ENCODE measurements around the gene CENPW. TPM values are rescaled to one million over a fixed set of nuclear protein-coding genes. Genes with fewer than 3 reads are reported as not detected.

CENPW gene
- total RNA-seq, 4 donors from 2014 or later, result 0.83 to 4.2 (median 1.7) TPM; not detected in 1

DNA sequence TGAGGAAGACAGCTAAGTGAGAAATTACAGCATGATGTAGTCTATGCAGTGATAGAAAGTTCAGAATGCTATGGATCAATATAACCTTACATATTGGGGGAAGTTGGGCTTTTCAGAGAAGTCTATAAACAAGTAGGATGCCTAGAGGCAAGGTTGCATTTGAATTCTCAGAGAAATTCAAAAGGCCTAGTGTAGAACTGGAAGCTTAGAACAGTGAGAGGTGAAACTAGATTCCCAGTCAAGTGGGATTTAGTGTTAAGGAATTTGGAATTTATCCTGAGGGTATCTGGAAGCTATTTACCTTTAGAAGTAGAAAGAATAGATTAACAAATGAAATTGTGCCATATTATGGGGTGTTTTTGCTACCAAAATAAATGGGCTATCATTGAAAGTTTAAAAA lies 4.3 kb downstream of the CENPW start:
- H3K27ac ChIP-seq (replicated peaks in 1 of 4), result no peak overlapping the region
- no peaks in the 10 kb centered on the region for H3K9me3 ChIP-seq
- no peaks in the 10 kb centered on the region for H3K36me3 ChIP-seq
- H3K4me3 ChIP-seq, result no peak overlapping the region
- intact Hi-C loops (cut with DNase I), result no loop called here
- H3K27me3 ChIP-seq, result no peaks in the 10 kb centered on the region
- no peak for TF ChIP-seq POLR2A (IDR thresholded peaks at IDR 0.05; ENCODE audit: low read depth)
- TF ChIP-seq, protein P1, sequence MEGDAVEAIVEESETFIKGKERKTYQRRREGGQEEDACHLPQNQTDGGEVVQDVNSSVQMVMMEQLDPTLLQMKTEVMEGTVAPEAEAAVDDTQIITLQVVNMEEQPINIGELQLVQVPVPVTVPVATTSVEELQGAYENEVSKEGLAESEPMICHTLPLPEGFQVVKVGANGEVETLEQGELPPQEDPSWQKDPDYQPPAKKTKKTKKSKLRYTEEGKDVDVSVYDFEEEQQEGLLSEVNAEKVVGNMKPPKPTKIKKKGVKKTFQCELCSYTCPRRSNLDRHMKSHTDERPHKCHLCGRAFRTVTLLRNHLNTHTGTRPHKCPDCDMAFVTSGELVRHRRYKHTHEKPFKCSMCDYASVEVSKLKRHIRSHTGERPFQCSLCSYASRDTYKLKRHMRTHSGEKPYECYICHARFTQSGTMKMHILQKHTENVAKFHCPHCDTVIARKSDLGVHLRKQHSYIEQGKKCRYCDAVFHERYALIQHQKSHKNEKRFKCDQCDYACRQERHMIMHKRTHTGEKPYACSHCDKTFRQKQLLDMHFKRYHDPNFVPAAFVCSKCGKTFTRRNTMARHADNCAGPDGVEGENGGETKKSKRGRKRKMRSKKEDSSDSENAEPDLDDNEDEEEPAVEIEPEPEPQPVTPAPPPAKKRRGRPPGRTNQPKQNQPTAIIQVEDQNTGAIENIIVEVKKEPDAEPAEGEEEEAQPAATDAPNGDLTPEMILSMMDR (IDR thresholded peaks at IDR 0.05), result no peak
- TF ChIP-seq POLR2AphosphoS5 (IDR thresholded peaks at IDR 0.05), result no peak
- no peak for TF ChIP-seq EP300 (IDR thresholded peaks at IDR 0.05)
- peaks cover 5 to 16% (median 13%) of the 10 kb centered on the region in 4 donors for H3K4me1 ChIP-seq
- DNase-seq (ENCODE audit: extremely low spot score), result no peak

DNA sequence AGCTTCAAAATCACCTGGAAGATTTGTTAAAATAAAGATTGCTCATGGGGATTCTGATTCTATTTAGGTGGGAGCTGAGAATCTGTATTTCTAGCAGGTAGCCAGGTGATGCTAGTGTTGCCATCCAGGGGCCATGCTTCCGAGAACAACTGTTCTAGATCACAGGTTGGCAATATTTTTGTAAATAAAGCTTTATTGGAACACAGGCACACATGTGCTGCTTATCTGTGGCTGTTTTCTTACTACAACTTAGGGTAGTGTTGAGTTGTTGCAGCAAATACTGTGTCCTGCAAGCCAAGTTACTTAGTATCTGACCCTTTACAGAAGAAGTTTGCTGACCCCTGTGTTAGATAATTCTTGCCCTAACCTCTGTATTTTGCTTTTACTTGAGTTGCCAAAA lies 12.0 kb downstream of the CENPW start:
- DNase-seq (ENCODE audit: extremely low spot score), result no peak
- no peaks in the 10 kb centered on the region for H3K27me3 ChIP-seq
- WGBS, result 92% methylated on average over 1 of the region's 1 CpG

DNA sequence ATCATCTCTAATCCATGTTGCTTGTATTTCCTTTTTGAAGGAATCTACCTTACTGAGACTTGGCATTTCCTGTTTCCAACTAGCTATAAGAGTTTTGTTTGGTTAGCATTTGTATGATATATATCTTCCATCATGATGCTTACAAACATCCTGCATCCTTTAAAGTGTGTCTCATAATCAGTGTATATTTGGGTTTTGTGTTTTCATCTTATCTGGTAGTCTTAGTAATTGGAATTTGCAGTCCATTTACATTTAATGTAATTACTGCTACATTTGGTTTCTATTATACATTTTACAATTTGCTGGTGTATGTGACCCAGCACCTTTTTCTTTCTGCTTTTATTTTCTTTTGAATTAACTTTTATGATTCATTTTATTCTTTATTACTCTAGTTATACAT lies 12.6 kb downstream of the CENPW start:
- no peak for DNase-seq (ENCODE audit: extremely low spot score)
- Histone ChIP-seq H3K27me3 (no peaks in the 10 kb centered on the region), H3K4me1 (no peaks in the 10 kb centered on the region), H3K9me3 (peaks cover 0 to 11% (median 0%) of the 10 kb centered on the region in 4 donors), H3K27ac (replicated peaks in 1 of 4) (no peak overlapping the region), H3K36me3 (peaks cover 0 to 5% (median 2%) of the 10 kb centered on the region in 4 donors), H3K4me3 (no peak overlapping the region)
- TF ChIP-seq EP300 (IDR thresholded peaks at IDR 0.05) (no peak), POLR2A (IDR thresholded peaks at IDR 0.05; ENCODE audit: low read depth) (no peak), POLR2AphosphoS5 (IDR thresholded peaks at IDR 0.05) (no peak)
- TF ChIP-seq, protein P1 (IDR thresholded peaks at IDR 0.05), result no peak
- intact Hi-C loops (cut with DNase I), result no loop called here

More for the DNA sequence above, 12.0 kb downstream of the CENPW start:
- intact Hi-C loops (cut with DNase I), result no loop called here
- Histone ChIP-seq H3K9me3 (peaks cover 0 to 8% (median 0%) of the 10 kb centered on the region in 4 donors), H3K27ac (replicated peaks in 1 of 4) (no peak overlapping the region), H3K4me1 (no peaks in the 10 kb centered on the region), H3K36me3 (peaks cover 0 to 5% (median 2%) of the 10 kb centered on the region in 4 donors), H3K4me3 (no peak overlapping the region)
- TF ChIP-seq EP300 (IDR thresholded peaks at IDR 0.05) (no peak), POLR2AphosphoS5 (IDR thresholded peaks at IDR 0.05) (no peak), POLR2A (IDR thresholded peaks at IDR 0.05; ENCODE audit: low read depth) (no peak)
- TF ChIP-seq, protein P1 (IDR thresholded peaks at IDR 0.05), result no peak

DNA sequence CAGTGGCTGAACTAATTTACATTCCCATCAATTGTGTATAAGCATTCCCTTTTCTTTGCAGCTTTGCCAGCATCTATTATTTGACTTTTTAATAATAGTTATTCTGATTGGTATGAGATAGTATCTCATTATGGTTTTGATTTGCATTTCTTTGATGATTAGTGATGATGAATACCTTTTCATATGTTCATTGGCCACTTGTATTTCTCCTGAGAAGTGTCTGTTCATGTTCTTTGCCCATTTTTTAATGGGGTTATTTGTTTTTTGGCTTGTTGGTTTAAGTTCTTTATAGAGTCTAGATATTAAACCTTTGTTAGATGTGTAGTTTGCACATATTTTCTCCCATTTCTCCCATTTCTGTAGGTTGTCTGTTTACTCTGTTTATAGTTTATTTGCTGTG lies 16.6 kb downstream of the CENPW start:
- intact Hi-C loops (cut with DNase I), result no loop called here
- Histone ChIP-seq H3K36me3 (no peaks in the 10 kb centered on the region), H3K27ac (replicated peaks in 1 of 4) (no peak overlapping the region), H3K27me3 (no peaks in the 10 kb centered on the region), H3K4me3 (no peak overlapping the region), H3K9me3 (peaks cover 0 to 24% (median 2%) of the 10 kb centered on the region in 4 donors), H3K4me1 (no peaks in the 10 kb centered on the region)
- DNase-seq (ENCODE audit: extremely low spot score), result no peak
- TF ChIP-seq POLR2AphosphoS5 (IDR thresholded peaks at IDR 0.05) (no peak), POLR2A (IDR thresholded peaks at IDR 0.05; ENCODE audit: low read depth) (no peak), EP300 (IDR thresholded peaks at IDR 0.05) (no peak)
- TF ChIP-seq, protein P1 (IDR thresholded peaks at IDR 0.05), result no peak

DNA sequence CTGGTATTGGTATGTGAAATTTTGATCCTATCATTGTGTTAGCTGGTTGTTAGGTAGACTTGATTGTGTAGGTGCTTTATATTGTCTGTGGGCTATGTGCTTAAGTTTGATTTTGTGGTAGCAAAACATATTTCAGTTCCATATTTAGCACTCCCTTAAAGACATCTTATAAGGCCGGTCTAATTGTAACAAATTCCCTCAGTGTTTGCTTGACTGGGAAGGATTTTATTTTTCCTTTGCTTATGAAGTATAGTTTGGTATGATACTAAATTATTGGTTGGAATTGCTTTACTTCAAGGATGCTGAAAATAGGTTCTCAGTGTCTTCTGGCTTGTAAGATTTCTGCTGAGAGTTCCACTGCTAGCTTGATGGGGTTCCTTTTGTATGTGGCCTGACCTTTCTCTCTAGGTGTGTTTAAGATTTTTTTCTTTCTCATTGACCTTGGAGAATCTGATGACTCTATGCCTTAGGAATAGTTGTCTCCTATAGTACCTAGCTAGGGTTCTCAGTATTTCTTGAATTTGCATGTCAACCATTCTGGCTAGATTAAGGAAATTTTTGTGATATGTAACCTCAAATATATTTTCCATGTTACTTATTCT lies 20.1 kb downstream of the CENPW start:
- WGBS, result 100% methylated on average over 1 of the region's 1 CpG
- H3K27ac ChIP-seq (replicated peaks in 1 of 4), result no peak overlapping the region
- intact Hi-C loops (cut with DNase I), result loop anchor here (10.0 kb wide), 1 partner anchor 765 kb away; no protein-coding TSS in a partner anchor
- no peaks in the 10 kb centered on the region for H3K4me1 ChIP-seq
- H3K27me3 ChIP-seq, result no peaks in the 10 kb centered on the region
- H3K9me3 ChIP-seq, result peaks cover 0 to 24% (median 2%) of the 10 kb centered on the region in 4 donors
- no peak overlapping the region for H3K4me3 ChIP-seq
- no peak for DNase-seq (ENCODE audit: extremely low spot score)
- no peaks in the 10 kb centered on the region for H3K36me3 ChIP-seq
- no peak for TF ChIP-seq POLR2AphosphoS5 (IDR thresholded peaks at IDR 0.05)
- TF ChIP-seq EP300 (IDR thresholded peaks at IDR 0.05), result no peak
- TF ChIP-seq, protein P1 (IDR thresholded peaks at IDR 0.05), result no peak
- TF ChIP-seq POLR2A (IDR thresholded peaks at IDR 0.05; ENCODE audit: low read depth), result no peak
